Activated naive CD8-positive, alpha-beta T cell treated with anti-CD3 and anti-CD28 coated beads for 36 hours (primary cell): Measurements from ENCODE around the gene DUSP1. TPM values are rescaled to one million over a fixed set of nuclear protein-coding genes. Genes with fewer than 3 reads are reported as not detected.
A peak's percentile ranks its signal among the peaks of the same experiment; 100 is the strongest.
"Not testable (repeated sequence)": the region's sequence is repeated elsewhere in the genome, so short reads cannot be mapped to it uniquely, and the experiment has no call there.

Experiments
- DNase-seq: peaks from one replicate; pipeline ENCODE4 v3.0.0; 2021
- H3K27ac Mint-ChIP-seq: one replicate; pipeline ENCODE4 v1.8.0; 2022; ENCODE audit warnings: mild to moderate bottlenecking, moderate library complexity, mixed read lengths
- H3K27me3 Mint-ChIP-seq: one replicate; pipeline ENCODE4 v1.8.0; 2022; ENCODE audit warnings: mild to moderate bottlenecking, mixed read lengths
- H3K36me3 Mint-ChIP-seq: one replicate; pipeline ENCODE4 v1.8.0; 2021; ENCODE audit warnings: mild to moderate bottlenecking, mixed read lengths
- H3K4me1 Mint-ChIP-seq: one replicate; pipeline ENCODE4 v1.8.0; 2021; ENCODE audit warnings: mixed read lengths
- H3K4me3 Mint-ChIP-seq: one replicate; pipeline ENCODE4 v1.8.0; 2022; ENCODE audit warnings: mild to moderate bottlenecking, moderate library complexity, mixed read lengths
- H3K9me3 Mint-ChIP-seq: one replicate; pipeline ENCODE4 v1.8.0; 2022; ENCODE audit warnings: mixed read lengths
- total RNA-seq, 2 experiments: library from RNA; stranded (reverse); gene quantifications; one replicate each; pipeline ENCODE4 v1.2.3, GENCODE V29; 2021

The DUSP1 gene
- total RNA-seq, result 1 to 10 TPM; 8.7 to 8.9 TPM

- DNase-seq, result peak; percentile 95
- peaks cover 2% of the 10 kb centered on the region for H3K9me3 Mint-ChIP-seq
- peak within 1 kb of the TSS; percentile 86 for H3K4me3 Mint-ChIP-seq
- H3K27ac Mint-ChIP-seq, result peak within 1 kb of the TSS; percentile 95
- H3K4me1 Mint-ChIP-seq, result peaks cover 58% of the 10 kb centered on the region
- H3K27me3 Mint-ChIP-seq, result no peaks in the 10 kb centered on the region
- peaks cover 28% of the 10 kb centered on the region for H3K36me3 Mint-ChIP-seq
Observed at GRCh38 chr5:172770675-172771438, at the start of gene DUSP1. TSS of gene DUSP1 (minus strand) at chr5:172771195. CDS start at chr5:172770952, 243 bp downstream.

DNA sequence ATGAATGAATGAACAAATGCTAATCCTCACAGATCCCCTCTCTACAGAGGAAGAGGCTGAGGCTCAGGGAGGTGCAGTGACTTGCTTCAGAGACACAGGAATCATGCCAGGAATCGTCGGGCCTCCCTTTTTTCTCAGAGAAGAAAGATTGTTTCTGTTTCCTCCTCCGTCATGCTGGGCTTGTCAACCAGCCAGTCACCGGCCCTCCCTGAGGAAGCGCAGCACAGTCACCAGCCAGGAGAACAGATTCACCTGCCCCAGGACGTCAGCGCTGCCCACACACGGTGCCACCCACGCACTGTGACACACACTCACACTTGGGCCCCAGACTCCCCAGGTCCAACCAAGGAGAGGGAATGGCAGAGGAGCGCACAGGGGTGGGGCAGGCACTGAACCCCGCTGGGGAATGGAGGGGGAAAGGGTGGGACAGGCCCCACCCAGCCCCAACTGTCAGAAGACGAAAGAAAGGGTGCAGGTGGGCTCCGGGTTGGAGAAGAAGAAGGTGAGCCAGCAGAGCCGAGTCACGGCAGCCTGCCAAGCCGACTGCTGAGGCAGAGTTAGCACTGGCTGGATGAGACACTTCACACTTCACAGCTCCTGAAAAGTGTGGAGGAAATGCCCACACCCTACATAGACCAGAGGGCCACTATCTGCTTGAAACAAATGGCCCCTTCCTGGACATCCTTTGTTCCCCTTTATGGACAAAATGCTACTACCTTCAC, 49.2 kb upstream of the DUSP1 start:
- Mint-ChIP-seq H3K4me3 (no peak overlapping the region), H3K27ac (no peak overlapping the region), H3K4me1 (no peaks in the 10 kb centered on the region), H3K36me3 (no peaks in the 10 kb centered on the region), H3K27me3 (no peaks in the 10 kb centered on the region), H3K9me3 (no peaks in the 10 kb centered on the region)
- no peak for DNase-seq

DNA sequence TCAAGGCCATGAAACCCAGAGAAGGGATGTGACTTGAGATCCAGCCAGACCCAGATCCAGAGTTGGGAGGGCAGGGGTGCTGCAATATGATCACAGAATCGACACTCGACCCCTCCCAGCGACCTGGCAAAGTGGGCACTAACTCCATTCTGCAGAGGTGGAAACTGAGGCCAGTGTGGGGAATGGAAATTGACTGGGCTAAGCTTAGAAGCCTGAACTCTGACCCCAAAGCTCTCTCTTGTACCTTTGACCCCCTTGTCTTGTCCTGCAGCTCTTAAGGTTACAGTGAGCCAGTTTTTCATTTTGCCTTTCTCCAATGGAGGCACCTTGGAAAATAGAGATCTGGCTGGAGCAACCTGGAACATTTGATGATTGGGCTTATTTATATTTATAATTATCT, 48.6 kb upstream of the DUSP1 start:
- no peaks in the 10 kb centered on the region for H3K9me3 Mint-ChIP-seq
- DNase-seq, result no peak
- no peak overlapping the region for H3K27ac Mint-ChIP-seq
- H3K27me3 Mint-ChIP-seq, result no peaks in the 10 kb centered on the region
- no peak overlapping the region for H3K4me3 Mint-ChIP-seq
- H3K36me3 Mint-ChIP-seq, result no peaks in the 10 kb centered on the region
- no peaks in the 10 kb centered on the region for H3K4me1 Mint-ChIP-seq

DNA sequence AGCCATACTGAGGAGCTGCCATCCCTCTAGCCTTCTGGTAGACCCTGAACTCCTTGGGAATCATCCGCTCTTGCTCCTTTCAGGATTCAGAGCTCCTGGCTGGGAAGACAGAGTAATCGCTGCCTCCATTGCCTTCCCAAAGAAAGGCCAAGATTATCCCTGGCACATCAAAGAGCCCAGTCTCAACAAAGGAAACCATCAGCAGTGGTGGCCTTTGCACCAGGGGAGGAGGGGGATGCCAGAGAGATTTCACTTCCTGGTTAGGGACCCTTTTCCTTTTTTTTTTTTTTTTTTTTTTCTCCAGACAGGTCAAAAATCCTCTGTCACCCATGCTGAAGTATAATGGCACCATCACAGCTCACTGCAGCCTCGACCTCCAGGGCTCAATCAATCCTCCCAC, 47.1 kb upstream of the DUSP1 start:
- H3K4me1 Mint-ChIP-seq, result no peaks in the 10 kb centered on the region

GRCh38 chr5:172817664-172818063, 46.7 kb upstream of the DUSP1 start:
- Mint-ChIP-seq H3K27me3 (no peaks in the 10 kb centered on the region), H3K4me3 (no peak overlapping the region), H3K27ac (no peak overlapping the region), H3K9me3 (no peaks in the 10 kb centered on the region), H3K4me1 (no peaks in the 10 kb centered on the region), H3K36me3 (no peaks in the 10 kb centered on the region)
- DNase-seq, result no peak

More for the DNA sequence above, 47.1 kb upstream of the DUSP1 start:
- no peaks in the 10 kb centered on the region for H3K36me3 Mint-ChIP-seq
- no peak for DNase-seq
- no peak overlapping the region for H3K4me3 Mint-ChIP-seq
- H3K9me3 Mint-ChIP-seq, result no peaks in the 10 kb centered on the region
- no peaks in the 10 kb centered on the region for H3K27me3 Mint-ChIP-seq
- no peak overlapping the region for H3K27ac Mint-ChIP-seq

DNA sequence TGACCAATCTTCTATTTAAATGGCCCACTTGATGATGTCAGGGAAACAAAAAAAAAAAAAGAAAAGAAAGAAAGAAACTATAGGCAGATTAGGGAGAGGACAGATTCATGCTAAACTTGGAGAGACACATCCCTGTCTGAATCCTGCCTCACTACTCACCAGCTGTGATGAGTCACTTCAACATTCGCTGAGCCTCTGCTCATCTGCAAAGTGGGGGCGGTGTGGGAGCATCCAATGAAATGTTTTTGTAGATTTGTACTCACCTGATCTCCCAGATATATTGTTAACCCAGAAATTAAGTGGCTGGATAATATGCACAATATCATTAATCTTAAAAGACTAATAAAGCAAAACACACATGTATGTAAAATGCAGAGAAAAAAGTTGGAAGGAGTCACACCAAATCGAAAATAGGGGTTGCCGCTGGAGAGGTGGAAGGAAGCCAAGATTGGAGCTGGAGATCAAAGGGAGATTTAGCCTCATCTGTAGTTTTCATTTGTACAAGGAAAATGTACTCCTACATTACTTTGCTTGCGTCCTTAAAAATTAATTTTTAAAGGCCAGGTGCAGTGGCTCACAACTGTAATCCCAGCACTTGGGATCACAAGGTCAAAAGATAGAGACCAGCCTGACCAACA, 46.0 kb upstream of the DUSP1 start:
- Mint-ChIP-seq H3K27me3 (no peaks in the 10 kb centered on the region), H3K4me1 (no peaks in the 10 kb centered on the region), H3K36me3 (no peaks in the 10 kb centered on the region), H3K4me3 (no peak overlapping the region), H3K27ac (no peak overlapping the region), H3K9me3 (no peaks in the 10 kb centered on the region)
- DNase-seq, result no peak

DNA sequence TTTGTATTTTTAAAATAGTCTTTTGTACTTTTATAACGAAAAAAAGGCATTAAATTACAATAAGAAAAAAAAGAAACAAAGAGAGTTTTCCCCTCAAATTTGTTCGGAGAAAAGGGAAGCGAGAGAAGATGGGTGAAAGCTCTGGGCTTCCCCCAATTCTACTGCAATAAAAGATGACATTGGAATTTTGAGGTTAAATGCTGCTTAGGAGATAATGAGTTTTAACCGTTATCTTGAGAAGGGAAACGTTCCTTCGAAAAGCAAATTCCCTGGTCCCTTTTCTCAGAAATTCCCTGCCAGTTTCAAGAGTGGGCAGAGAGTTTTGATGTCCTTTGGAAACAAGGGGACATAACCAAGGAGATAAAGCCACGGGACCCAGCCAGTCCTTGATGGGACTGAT, 44.6 kb upstream of the DUSP1 start:
- Mint-ChIP-seq H3K9me3 (no peaks in the 10 kb centered on the region), H3K4me3 (no peak overlapping the region), H3K4me1 (no peaks in the 10 kb centered on the region), H3K27ac (no peak overlapping the region), H3K27me3 (no peaks in the 10 kb centered on the region), H3K36me3 (no peaks in the 10 kb centered on the region)
- no peak for DNase-seq

DNA sequence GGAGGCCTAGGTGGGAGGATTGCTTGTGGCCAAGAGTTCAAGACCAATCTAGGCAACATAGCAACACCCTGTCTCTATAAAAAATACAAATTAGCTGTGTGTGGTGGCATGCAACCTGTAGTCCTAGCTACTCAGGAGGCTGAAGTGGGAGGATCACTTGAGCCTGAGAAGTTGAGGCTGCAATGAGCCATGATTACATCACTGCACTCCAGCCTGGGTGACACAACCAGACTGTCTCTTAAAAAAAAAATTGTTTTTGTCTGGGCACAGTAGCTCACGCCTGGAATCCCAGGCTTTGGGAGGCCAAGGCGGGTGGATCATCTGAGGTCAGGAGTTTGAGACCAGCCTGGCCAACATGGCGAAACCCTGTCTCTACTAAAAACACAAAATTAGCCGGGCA, 40.0 kb upstream of the DUSP1 start:
- not testable (repeated sequence) for H3K36me3 Mint-ChIP-seq, DNase-seq

GRCh38 chr5:172809774-172810173, 38.8 kb upstream of the DUSP1 start:
- DNase-seq, result no peak
- no peaks in the 10 kb centered on the region for H3K36me3 Mint-ChIP-seq
- no peak overlapping the region for H3K4me3 Mint-ChIP-seq
- peaks cover 16% of the 10 kb centered on the region for H3K4me1 Mint-ChIP-seq
- H3K9me3 Mint-ChIP-seq, result peaks cover 2% of the 10 kb centered on the region
- H3K27ac Mint-ChIP-seq, result no peak overlapping the region
- no peaks in the 10 kb centered on the region for H3K27me3 Mint-ChIP-seq

More for the DNA sequence above, 40.0 kb upstream of the DUSP1 start:
- not testable (repeated sequence) for H3K27ac Mint-ChIP-seq, H3K9me3 Mint-ChIP-seq, H3K27me3 Mint-ChIP-seq, H3K4me3 Mint-ChIP-seq
- peaks cover 16% of the 10 kb centered on the region for H3K4me1 Mint-ChIP-seq

DNA sequence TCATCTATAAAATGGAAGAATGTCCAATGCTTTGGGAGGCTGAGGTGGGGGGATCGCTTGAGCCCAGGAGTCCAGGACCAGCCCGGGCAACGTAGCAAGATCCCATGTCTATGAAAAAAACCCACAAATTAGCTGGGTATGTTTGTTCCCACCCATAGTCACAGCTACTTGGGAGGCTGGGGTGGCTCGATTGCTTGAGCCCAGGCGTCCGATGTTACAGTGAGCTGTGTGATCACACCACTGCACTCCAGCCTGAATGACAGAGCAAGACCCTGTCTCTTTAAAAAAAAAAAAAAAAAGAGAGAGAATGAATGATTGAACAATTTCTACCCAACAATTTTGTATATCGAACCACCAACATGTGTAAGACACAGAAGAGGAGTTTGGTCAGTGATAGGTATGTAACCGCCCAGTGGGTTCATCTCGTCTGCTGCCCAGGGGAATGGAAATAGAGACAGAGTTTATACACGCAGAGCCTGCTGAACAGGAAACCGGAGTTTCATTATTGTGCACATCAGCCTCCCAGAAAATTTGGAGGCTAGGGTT, 36.8 kb upstream of the DUSP1 start:
- no peaks in the 10 kb centered on the region for H3K36me3 Mint-ChIP-seq
- H3K4me1 Mint-ChIP-seq, result peaks cover 16% of the 10 kb centered on the region
- peaks cover 2% of the 10 kb centered on the region for H3K9me3 Mint-ChIP-seq
- peak overlapping the region; percentile 45 for H3K4me3 Mint-ChIP-seq
- H3K27me3 Mint-ChIP-seq, result no peaks in the 10 kb centered on the region
- no peak for DNase-seq
- peak overlapping the region; percentile 91 for H3K27ac Mint-ChIP-seq

DNA sequence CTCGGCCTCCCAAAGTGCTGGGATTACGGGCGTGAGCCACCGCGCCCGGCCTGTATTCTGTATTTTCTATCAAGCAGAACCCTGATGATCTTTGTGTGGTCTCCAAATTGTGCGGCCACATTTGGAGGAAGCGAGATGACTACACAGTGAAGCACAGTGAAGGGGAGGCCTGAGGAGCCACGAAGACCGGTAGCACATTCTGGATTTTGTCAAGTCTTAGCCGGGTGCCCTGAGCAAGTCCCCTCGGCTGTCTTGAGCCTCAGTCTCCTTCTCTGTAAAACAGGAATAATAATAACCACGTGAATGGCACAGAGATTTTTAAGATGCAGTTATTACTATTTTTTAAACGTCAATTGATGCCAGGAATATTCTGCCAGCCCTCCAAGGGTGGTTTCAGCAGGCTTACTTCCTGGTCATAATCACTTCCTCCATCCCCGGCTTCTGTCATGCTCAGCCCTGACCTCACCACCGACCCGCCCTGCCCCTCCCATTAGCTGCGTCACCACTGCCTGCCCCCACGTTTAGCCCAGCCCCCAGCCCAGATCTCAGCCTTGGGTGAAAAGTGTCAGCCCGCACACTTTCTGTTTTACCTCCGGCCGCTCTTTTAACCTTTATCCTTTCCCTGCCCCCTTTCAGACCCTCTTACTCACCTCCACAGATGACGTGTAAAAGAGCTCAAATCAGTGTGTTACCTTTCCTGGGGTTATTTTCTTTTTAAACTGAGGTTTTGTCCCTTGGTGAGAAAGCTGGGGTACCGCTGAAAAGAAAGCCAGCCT, 36.1 kb upstream of the DUSP1 start:
- Mint-ChIP-seq H3K36me3 (no peaks in the 10 kb centered on the region), H3K27me3 (no peaks in the 10 kb centered on the region), H3K4me3 (peak overlapping the region; percentile 45), H3K9me3 (peaks cover 2% of the 10 kb centered on the region), H3K27ac (peak overlapping the region; percentile 91), H3K4me1 (peaks cover 16% of the 10 kb centered on the region)
- DNase-seq, result peak; percentile 89

DNA sequence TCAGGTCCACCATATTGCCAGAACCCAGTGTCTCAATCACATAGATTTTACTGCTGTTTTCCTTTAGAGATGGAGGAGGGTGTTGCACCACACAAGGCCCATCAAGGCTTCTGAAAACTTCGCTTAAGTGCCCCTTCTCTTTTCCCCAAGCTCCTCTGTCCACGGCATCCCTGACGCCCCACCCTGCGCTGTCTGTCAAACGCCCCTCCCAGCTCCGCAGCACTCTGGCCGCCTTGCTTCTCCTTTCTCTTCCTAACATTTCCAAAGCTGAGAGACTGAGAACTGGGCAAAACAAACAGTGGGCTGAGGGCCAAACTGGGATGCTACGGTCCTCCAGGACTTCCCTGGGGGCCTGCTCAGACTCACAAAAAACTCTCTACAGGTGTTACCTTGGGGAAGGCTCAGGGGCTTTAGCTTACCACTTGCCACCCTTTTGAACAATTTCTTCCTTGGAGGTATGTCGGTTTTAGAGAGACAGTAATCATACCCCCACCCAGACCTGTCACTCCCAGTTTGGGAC, 34.8 kb upstream of the DUSP1 start:
- Mint-ChIP-seq H3K27ac (peak overlapping the region; percentile 47), H3K36me3 (no peaks in the 10 kb centered on the region), H3K27me3 (no peaks in the 10 kb centered on the region), H3K4me3 (no peak overlapping the region), H3K9me3 (peaks cover 2% of the 10 kb centered on the region), H3K4me1 (peaks cover 16% of the 10 kb centered on the region)
- no peak for DNase-seq

DNA sequence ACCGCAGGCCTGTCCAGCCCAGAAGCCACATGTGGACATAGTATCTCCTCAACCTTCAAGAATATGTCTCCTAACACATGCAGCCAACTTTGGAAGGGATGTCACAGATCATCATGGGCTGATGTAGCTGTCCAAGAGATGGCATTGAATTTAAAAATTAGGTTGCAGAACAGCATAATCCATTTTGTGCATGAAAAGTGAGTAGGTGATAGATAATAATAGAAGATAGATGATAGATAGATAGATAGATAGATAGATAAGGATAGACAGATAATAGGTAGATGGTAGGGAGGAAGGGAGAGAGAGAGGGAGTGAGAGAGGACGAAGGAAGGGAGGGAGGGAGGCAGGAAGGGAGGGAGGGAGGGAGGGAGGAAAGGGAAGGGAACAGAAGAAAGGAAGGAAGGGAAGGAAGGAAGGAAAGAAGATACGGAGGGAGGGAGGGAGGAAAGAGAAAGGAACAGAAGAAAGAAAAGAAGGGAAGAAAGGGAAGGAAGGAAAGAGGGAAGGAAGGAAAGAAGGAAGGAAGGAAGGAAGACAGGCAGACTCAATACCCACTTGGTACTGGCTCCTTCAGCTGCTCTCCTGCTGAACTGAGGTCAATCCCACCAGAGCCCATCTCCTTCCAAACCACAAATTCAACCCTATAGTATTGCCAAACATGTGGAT, 34.2 kb upstream of the DUSP1 start:
- no peaks in the 10 kb centered on the region for H3K27me3 Mint-ChIP-seq
- H3K36me3 Mint-ChIP-seq, result no peaks in the 10 kb centered on the region
- H3K4me1 Mint-ChIP-seq, result peaks cover 16% of the 10 kb centered on the region
- no peak overlapping the region for H3K27ac Mint-ChIP-seq
- no peak for DNase-seq
- H3K9me3 Mint-ChIP-seq, result peaks cover 2% of the 10 kb centered on the region
- no peak overlapping the region for H3K4me3 Mint-ChIP-seq

GRCh38 chr5:172802567-172803176, 31.7 kb upstream of the DUSP1 start:
- Mint-ChIP-seq H3K4me3 (no peak overlapping the region), H3K9me3 (no peaks in the 10 kb centered on the region), H3K27ac (no peak overlapping the region), H3K4me1 (peaks cover 16% of the 10 kb centered on the region), H3K36me3 (no peaks in the 10 kb centered on the region), H3K27me3 (no peaks in the 10 kb centered on the region)
- DNase-seq, result no peak
